Right lobe of liver (tissue), 4 donors: ENCODE data around the gene PNMA6A.

ENCODE experiments used
- POLR2A ChIP-seq: fragments of 450-650 bp; IDR thresholded peaks from one replicate; pipeline ENCODE4 v1.6.1; 2017; ENCODE audit warnings: antibody characterized with exemption, mild to moderate bottlenecking
- TF ChIP-seq, protein P1 (sequence below), 4 donors: fragments of 200-600 bp in 3 of 4; fragments of 450-650 bp in 1 of 4; IDR thresholded peaks; one replicate each; pipeline versions ENCODE4 v1.5.1 to v1.8.0; 2016 to 2022; ENCODE audit warnings: antibody characterized with exemption in 4 of 4, mild to moderate bottlenecking in 2 of 4
- donor health status: DM: no; HTN: no; CAD: no.
- donor health status: DM: no; HTN: no; CAD: no.
- donor health status: DM: no; HTN: yes; CAD: no.

DNA sequence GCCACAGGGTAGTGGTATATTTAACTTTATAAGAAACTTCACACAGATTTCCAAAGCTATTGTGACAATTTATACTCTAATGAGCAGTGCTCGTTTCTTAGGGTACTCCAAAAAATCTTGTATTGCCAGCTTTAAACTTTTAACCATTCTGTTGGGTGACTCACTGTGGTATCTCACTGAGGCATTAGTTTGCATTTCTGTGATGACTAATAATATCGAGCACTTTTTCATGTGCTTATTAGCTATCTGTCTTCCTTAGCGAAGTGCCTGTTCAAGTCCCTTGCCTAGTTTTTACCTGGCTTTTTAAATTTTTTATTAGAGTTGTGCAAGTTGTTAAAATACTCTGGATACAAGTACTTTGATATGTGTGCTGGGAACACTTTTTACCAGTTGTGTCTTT, 10.5 kb upstream of the PNMA6A start:
- TF ChIP-seq, protein P1, sequence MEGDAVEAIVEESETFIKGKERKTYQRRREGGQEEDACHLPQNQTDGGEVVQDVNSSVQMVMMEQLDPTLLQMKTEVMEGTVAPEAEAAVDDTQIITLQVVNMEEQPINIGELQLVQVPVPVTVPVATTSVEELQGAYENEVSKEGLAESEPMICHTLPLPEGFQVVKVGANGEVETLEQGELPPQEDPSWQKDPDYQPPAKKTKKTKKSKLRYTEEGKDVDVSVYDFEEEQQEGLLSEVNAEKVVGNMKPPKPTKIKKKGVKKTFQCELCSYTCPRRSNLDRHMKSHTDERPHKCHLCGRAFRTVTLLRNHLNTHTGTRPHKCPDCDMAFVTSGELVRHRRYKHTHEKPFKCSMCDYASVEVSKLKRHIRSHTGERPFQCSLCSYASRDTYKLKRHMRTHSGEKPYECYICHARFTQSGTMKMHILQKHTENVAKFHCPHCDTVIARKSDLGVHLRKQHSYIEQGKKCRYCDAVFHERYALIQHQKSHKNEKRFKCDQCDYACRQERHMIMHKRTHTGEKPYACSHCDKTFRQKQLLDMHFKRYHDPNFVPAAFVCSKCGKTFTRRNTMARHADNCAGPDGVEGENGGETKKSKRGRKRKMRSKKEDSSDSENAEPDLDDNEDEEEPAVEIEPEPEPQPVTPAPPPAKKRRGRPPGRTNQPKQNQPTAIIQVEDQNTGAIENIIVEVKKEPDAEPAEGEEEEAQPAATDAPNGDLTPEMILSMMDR (IDR thresholded peaks at IDR 0.05), result no peak
- TF ChIP-seq POLR2A, result no peak
